Measurements from ENCODE around the gene TM9SF1. TPM values are rescaled to one million over a fixed set of nuclear protein-coding genes. Genes with fewer than 3 reads are reported as not detected.

The TM9SF1 gene
- total and polyA plus RNA-seq, 2 donors (not counting 1 experiment from before 2014, with no cell fraction given), result 7.6 to 24.5 TPM

DNA sequence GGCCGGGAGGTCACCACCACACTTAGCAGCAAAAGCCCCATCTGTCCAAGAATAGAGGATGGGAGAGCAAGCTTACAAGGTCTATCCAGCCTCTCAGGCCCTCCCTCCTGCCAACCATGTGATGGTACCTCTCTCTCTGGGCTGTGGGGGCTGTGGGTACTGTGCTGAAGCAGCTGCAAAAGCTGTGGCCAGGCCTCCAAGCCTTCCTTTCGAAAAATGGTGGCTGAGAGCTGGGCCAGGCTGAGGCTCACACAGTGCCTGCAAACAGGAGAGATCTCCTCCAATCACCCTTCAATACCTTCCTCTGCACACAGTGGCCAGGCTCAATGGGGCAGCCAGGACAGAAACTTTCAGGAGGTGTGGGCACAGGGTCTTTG is 7.7 kb downstream of the TM9SF1 start:
- DNase-seq, result no peak
- no peaks in the 10 kb centered on the region for H3K9me3 Mint-ChIP-seq (ENCODE audit: insufficient read depth)
- Histone ChIP-seq H3K79me2 (ENCODE audit: control insufficient read depth, insufficient read depth, low read length) (peaks cover 49% of the 10 kb centered on the region), H3K27me3 (replicated peaks in 1 of 4; ENCODE audit: control extremely low read depth in 1 of 4, control insufficient read depth in 3 of 4, insufficient read depth in 4 of 4, low read length in 3 of 4) (no peaks in the 10 kb centered on the region), H3K9ac (ENCODE audit: low read length) (peak overlapping the region; percentile 70), H3K27ac (ENCODE audit: low read length in 2 of 2) (peak overlapping the region in 1 of 2 donors; percentile 86), H3K4me3 (ENCODE audit: control extremely low read depth in 1 of 5, extremely low read depth in 1 of 5, insufficient read depth in 1 of 5, low read depth in 2 of 5, low read length in 4 of 5) (peak overlapping the region in 2 of 5 experiments; percentile 69 to 77), H3K36me3 (replicated peaks in 1 of 2; ENCODE audit: control extremely low read depth in 1 of 2, control insufficient read depth in 1 of 2, extremely low read depth in 1 of 2, insufficient read depth in 2 of 2, low read length in 1 of 2) (peaks cover 3 to 47% of the 10 kb centered on the region in 2 experiments), H4K20me1 (ENCODE audit: control insufficient read depth, insufficient read depth, low read length, poor library complexity, severe bottlenecking) (no peaks in the 10 kb centered on the region), H3K4me1 (ENCODE audit: control insufficient read depth in 2 of 2, insufficient read depth in 2 of 2, low read length in 2 of 2) (peaks cover 14 to 17% of the 10 kb centered on the region in 2 donors), H3K4me2 (replicated peaks; ENCODE audit: low read depth, low read length, poor library complexity, severe bottlenecking) (peak overlapping the region; percentile 96), H2AFZ (ENCODE audit: insufficient read depth, low read depth, low read length, poor library complexity, severe bottlenecking) (no peak overlapping the region), H3K9me3 (ENCODE audit: control extremely low read depth in 1 of 3, control insufficient read depth in 2 of 3, insufficient read depth in 1 of 3, low read length in 2 of 3) (no peaks in the 10 kb centered on the region)
- no peak for ATAC-seq (ENCODE audit: low read depth)
- TF ChIP-seq, protein P1, sequence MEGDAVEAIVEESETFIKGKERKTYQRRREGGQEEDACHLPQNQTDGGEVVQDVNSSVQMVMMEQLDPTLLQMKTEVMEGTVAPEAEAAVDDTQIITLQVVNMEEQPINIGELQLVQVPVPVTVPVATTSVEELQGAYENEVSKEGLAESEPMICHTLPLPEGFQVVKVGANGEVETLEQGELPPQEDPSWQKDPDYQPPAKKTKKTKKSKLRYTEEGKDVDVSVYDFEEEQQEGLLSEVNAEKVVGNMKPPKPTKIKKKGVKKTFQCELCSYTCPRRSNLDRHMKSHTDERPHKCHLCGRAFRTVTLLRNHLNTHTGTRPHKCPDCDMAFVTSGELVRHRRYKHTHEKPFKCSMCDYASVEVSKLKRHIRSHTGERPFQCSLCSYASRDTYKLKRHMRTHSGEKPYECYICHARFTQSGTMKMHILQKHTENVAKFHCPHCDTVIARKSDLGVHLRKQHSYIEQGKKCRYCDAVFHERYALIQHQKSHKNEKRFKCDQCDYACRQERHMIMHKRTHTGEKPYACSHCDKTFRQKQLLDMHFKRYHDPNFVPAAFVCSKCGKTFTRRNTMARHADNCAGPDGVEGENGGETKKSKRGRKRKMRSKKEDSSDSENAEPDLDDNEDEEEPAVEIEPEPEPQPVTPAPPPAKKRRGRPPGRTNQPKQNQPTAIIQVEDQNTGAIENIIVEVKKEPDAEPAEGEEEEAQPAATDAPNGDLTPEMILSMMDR (IDR thresholded peaks at IDR 0.05), result no peak
- TF ChIP-seq EZH2 (IDR thresholded peaks at IDR 0.05; ENCODE audit: borderline replicate concordance, insufficient read depth, low read depth, low read length, poor library complexity, severe bottlenecking), result no peak
- POLR2A ChIA-PET, result interaction anchor here (1.1 to 2.1 kb wide), 3 partner anchors 26 to 55 kb away, joined by 4 to 6 read pairs (median 6); partner anchors contain the start of genes IRF9 and TINF2
- H3K27me3 Mint-ChIP-seq, result no peaks in the 10 kb centered on the region
- intact Hi-C loops (cut with micrococcal nuclease), result no loop called here
- no CpG with 5 or more reads among the region's 2 CpGs for WGBS (ENCODE audit: insufficient coverage)
- H3K27ac Mint-ChIP-seq, result peak overlapping the region; percentile 87
- CTCF ChIA-PET, result interaction anchor here (1.0 to 3.7 kb wide), 7 partner anchors 26 to 254 kb away, joined by 3 to 21 read pairs (median 4); partner anchors contain the start of genes CHMP4A, CIDEB, IRF9 and TINF2
- peak overlapping the region; percentile 93 for H3K4me3 Mint-ChIP-seq
- H3K4me1 Mint-ChIP-seq, result peaks cover 30% of the 10 kb centered on the region

DNA sequence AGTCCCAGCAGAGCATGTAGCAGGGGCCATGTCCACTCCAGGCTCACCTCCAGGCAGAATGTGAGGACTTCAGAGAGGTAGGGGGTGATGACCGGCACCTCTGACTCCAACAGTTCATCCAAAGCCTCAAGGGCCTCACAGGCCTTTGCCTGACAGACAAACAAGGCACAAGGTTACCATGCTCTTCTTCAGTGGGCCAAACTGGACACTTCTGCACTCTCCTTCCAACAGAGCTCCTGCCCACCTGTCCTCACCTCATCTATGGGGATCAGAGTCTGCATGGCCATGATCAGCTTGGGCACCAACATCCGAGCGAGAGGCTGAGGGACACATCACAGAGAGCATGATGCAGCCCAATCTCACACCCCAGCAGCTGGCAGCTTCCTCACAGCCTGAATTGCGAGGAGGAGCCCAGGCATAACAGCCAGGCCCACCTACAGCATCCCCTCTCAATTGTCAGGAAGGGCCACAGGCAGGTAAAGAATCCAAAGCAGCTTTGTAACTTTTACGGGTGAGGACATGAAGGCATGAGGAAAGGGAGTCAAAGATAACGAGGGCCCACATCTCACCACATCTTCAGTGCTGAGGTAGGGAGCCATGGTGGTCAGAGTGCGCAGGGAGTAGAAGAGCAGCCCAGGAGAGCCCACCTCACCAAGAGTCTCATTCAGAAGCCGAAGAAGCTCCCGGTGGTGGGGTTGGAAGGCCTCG is 8.3 kb downstream of the TM9SF1 start:
- Histone ChIP-seq H3K9me3 (ENCODE audit: control extremely low read depth in 1 of 3, control insufficient read depth in 2 of 3, insufficient read depth in 1 of 3, low read length in 2 of 3) (no peaks in the 10 kb centered on the region), H3K79me2 (ENCODE audit: control insufficient read depth, insufficient read depth, low read length) (peaks cover 44% of the 10 kb centered on the region), H3K36me3 (replicated peaks in 1 of 2; ENCODE audit: control extremely low read depth in 1 of 2, control insufficient read depth in 1 of 2, extremely low read depth in 1 of 2, insufficient read depth in 2 of 2, low read length in 1 of 2) (peaks cover 4 to 52% of the 10 kb centered on the region in 2 experiments), H3K4me2 (replicated peaks; ENCODE audit: low read depth, low read length, poor library complexity, severe bottlenecking) (peak overlapping the region; percentile 96), H3K4me3 (ENCODE audit: control extremely low read depth in 1 of 5, extremely low read depth in 1 of 5, insufficient read depth in 1 of 5, low read depth in 2 of 5, low read length in 4 of 5) (no peak overlapping the region), H2AFZ (ENCODE audit: insufficient read depth, low read depth, low read length, poor library complexity, severe bottlenecking) (no peak overlapping the region), H3K27ac (ENCODE audit: low read length in 2 of 2) (no peak overlapping the region), H3K4me1 (ENCODE audit: control insufficient read depth in 2 of 2, insufficient read depth in 2 of 2, low read length in 2 of 2) (peaks cover 14 to 17% of the 10 kb centered on the region in 2 donors), H4K20me1 (ENCODE audit: control insufficient read depth, insufficient read depth, low read length, poor library complexity, severe bottlenecking) (no peaks in the 10 kb centered on the region), H3K27me3 (replicated peaks in 1 of 4; ENCODE audit: control extremely low read depth in 1 of 4, control insufficient read depth in 3 of 4, insufficient read depth in 4 of 4, low read length in 3 of 4) (no peaks in the 10 kb centered on the region), H3K9ac (ENCODE audit: low read length) (no peak overlapping the region)
- no peak for DNase-seq
- no peaks in the 10 kb centered on the region for H3K9me3 Mint-ChIP-seq (ENCODE audit: insufficient read depth)
- ChIA-PET POLR2A (interaction anchor here (1.0 to 2.1 kb wide), 3 partner anchors 8 to 27 kb away, joined by 3 to 6 read pairs (median 4); partner anchors contain the start of genes IRF9 and TM9SF1), CTCF (interaction anchor here (1.0 to 3.7 kb wide), 8 partner anchors 13 to 255 kb away, joined by 3 to 21 read pairs (median 4); partner anchors contain the start of genes CHMP4A, CIDEB, IRF9 and TINF2)
- TF ChIP-seq EZH2 (IDR thresholded peaks at IDR 0.05; ENCODE audit: borderline replicate concordance, insufficient read depth, low read depth, low read length, poor library complexity, severe bottlenecking), result no peak
- TF ChIP-seq, protein P1 (IDR thresholded peaks at IDR 0.05), result no peak
- peaks cover 25% of the 10 kb centered on the region for H3K4me1 Mint-ChIP-seq
- WGBS (ENCODE audit: insufficient coverage), result 95% methylated on average over 4 of the region's 10 CpGs
- H3K4me3 Mint-ChIP-seq, result peak overlapping the region; percentile 93
- peak overlapping the region; percentile 60 for H3K27ac Mint-ChIP-seq
- ATAC-seq (ENCODE audit: low read depth), result no peak
- intact Hi-C loops (cut with micrococcal nuclease), result no loop called here
- no peaks in the 10 kb centered on the region for H3K27me3 Mint-ChIP-seq
